Measurements from ENCODE around the gene AJM1. TPM values are rescaled to one million over a fixed set of nuclear protein-coding genes. Genes with fewer than 3 reads are reported as not detected.
"Not testable (repeated sequence)": the region's sequence is repeated elsewhere in the genome, so short reads cannot be mapped to it uniquely, and the experiment has no call there.

The AJM1 gene
- total and polyA plus RNA-seq, 2 donors (not counting 1 experiment from before 2014, with no cell fraction given): 0.19 to 1.7 TPM

DNA sequence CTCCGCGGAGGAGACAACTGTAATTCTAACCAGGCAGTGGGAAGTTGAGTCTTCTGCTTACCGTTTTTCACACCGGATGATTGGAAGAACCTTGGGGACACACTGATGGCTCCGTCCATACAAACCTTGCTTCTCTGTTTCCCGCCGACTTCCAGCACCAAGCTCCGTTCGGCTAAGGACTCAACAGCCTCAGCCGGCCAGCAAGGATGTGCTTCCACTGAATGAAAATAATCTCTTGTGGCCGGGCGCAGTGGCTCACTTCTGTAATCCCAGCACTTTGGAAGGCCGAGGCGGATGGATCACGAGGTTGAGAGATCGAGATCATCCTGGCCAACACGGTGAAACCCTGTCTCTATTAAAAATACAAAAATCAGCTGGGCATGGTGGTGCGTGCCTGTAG is 25.6 kb downstream of the AJM1 start:
- no peaks in the 10 kb centered on the region for H3K9me3 ChIP-seq (ENCODE audit: control insufficient read depth, insufficient read depth, low read depth, low read length)
- DNase-seq (ENCODE audit: low read depth in 2 of 2): no peak
- no peaks in the 10 kb centered on the region for H3K27me3 ChIP-seq (ENCODE audit: control insufficient read depth, insufficient read depth, low read length)
- H3K4me3 ChIP-seq (replicated peaks in 1 of 4; ENCODE audit: control extremely low read depth in 1 of 4, insufficient read depth in 1 of 4, low read depth in 3 of 4, low read length in 4 of 4): no peak overlapping the region
- H3K79me2 ChIP-seq (ENCODE audit: control insufficient read depth, insufficient read depth, low read length): peaks cover 18% of the 10 kb centered on the region
- TF ChIP-seq EZH2 (IDR thresholded peaks at IDR 0.05; ENCODE audit: low read length, missing control alignments): no peak
- TF ChIP-seq, protein P1, sequence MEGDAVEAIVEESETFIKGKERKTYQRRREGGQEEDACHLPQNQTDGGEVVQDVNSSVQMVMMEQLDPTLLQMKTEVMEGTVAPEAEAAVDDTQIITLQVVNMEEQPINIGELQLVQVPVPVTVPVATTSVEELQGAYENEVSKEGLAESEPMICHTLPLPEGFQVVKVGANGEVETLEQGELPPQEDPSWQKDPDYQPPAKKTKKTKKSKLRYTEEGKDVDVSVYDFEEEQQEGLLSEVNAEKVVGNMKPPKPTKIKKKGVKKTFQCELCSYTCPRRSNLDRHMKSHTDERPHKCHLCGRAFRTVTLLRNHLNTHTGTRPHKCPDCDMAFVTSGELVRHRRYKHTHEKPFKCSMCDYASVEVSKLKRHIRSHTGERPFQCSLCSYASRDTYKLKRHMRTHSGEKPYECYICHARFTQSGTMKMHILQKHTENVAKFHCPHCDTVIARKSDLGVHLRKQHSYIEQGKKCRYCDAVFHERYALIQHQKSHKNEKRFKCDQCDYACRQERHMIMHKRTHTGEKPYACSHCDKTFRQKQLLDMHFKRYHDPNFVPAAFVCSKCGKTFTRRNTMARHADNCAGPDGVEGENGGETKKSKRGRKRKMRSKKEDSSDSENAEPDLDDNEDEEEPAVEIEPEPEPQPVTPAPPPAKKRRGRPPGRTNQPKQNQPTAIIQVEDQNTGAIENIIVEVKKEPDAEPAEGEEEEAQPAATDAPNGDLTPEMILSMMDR (conservative IDR thresholded peaks at IDR 0.05 in 1 of 2, IDR thresholded peaks at IDR 0.05 in 1 of 2; ENCODE audit: low read depth in 1 of 2, low read length in 2 of 2): no peak
- no peaks in the 10 kb centered on the region for H4K20me1 ChIP-seq (ENCODE audit: control insufficient read depth, extremely low read depth, insufficient read depth, low read length)
- H3K27ac ChIP-seq (ENCODE audit: insufficient read depth, low read length): no peak overlapping the region
- H3K4me2 ChIP-seq (ENCODE audit: extremely low read depth, insufficient read depth, low read length): no peak overlapping the region
- H3K4me1 ChIP-seq (ENCODE audit: control insufficient read depth, extremely low read depth, insufficient read depth, low read length): peaks cover 4% of the 10 kb centered on the region
- H2AFZ ChIP-seq (ENCODE audit: low read length): no peak overlapping the region
- H3K36me3 ChIP-seq (ENCODE audit: control insufficient read depth, insufficient read depth, low read length): peaks cover 5% of the 10 kb centered on the region
- no peak overlapping the region for H3K9ac ChIP-seq (ENCODE audit: insufficient read depth, low read length)

DNA sequence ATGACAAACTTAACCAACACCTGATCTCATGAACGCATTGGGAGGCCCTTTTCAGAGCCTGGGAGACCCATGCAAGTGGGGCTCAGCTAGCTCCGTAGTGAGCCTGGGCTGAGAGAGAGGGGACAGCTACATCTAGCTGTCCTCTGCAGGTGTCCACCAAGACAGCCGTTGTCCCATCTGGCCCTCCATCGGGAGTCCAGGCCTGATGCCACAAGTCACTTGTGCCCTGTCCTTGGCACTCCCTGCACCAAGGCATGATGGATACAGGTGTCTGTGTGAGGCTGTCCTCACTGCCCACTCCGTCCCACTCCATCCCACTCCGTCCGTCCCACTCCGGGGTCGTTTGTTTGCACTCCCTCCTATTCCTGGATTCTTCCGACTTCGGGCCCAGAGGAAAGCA is 26.4 kb downstream of the AJM1 start:
- no peaks in the 10 kb centered on the region for H4K20me1 ChIP-seq (ENCODE audit: control insufficient read depth, extremely low read depth, insufficient read depth, low read length)
- H3K36me3 ChIP-seq (ENCODE audit: control insufficient read depth, insufficient read depth, low read length): no peaks in the 10 kb centered on the region
- H3K27me3 ChIP-seq (ENCODE audit: control insufficient read depth, insufficient read depth, low read length): no peaks in the 10 kb centered on the region
- no peak overlapping the region for H3K4me3 ChIP-seq (replicated peaks in 1 of 4; ENCODE audit: control extremely low read depth in 1 of 4, insufficient read depth in 1 of 4, low read depth in 3 of 4, low read length in 4 of 4)
- H3K27ac ChIP-seq (ENCODE audit: insufficient read depth, low read length): no peak overlapping the region
- peaks cover 4% of the 10 kb centered on the region for H3K4me1 ChIP-seq (ENCODE audit: control insufficient read depth, extremely low read depth, insufficient read depth, low read length)
- H2AFZ ChIP-seq (ENCODE audit: low read length): no peak overlapping the region
- no peak for TF ChIP-seq EZH2 (IDR thresholded peaks at IDR 0.05; ENCODE audit: low read length, missing control alignments)
- no peaks in the 10 kb centered on the region for H3K9me3 ChIP-seq (ENCODE audit: control insufficient read depth, insufficient read depth, low read depth, low read length)
- peaks cover 17% of the 10 kb centered on the region for H3K79me2 ChIP-seq (ENCODE audit: control insufficient read depth, insufficient read depth, low read length)
- no peak overlapping the region for H3K4me2 ChIP-seq (ENCODE audit: extremely low read depth, insufficient read depth, low read length)
- H3K9ac ChIP-seq (ENCODE audit: insufficient read depth, low read length): no peak overlapping the region
- DNase-seq (ENCODE audit: low read depth in 2 of 2): no peak

DNA sequence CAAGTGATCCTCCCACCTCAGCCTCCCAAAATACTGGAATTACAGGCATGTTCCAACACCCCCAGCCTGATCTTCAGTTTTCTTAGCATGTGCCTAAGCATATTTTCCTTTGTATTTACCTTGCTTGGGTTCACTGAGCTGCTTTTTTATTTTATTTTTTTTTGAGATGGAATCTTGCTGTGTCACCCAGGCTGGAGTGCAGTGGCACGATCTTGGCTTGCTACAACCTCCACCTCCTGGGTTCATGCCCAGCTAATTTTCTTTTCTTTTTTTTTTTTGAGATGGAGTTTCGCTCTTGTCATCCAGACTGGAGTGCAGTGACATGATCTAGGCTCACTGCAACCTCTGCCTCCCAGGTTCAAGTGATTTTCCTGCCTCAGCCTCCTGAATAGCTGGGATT is 27.3 kb downstream of the AJM1 start:
- H4K20me1 ChIP-seq (ENCODE audit: control insufficient read depth, extremely low read depth, insufficient read depth, low read length); H3K4me1 ChIP-seq (ENCODE audit: control insufficient read depth, extremely low read depth, insufficient read depth, low read length); H3K36me3 ChIP-seq (ENCODE audit: control insufficient read depth, insufficient read depth, low read length); H3K4me2 ChIP-seq (ENCODE audit: extremely low read depth, insufficient read depth, low read length); H2AFZ ChIP-seq (ENCODE audit: low read length); H3K9me3 ChIP-seq (ENCODE audit: control insufficient read depth, insufficient read depth, low read depth, low read length); H3K27me3 ChIP-seq (ENCODE audit: control insufficient read depth, insufficient read depth, low read length); H3K4me3 ChIP-seq (replicated peaks in 1 of 4; ENCODE audit: control extremely low read depth in 1 of 4, insufficient read depth in 1 of 4, low read depth in 3 of 4, low read length in 4 of 4); H3K27ac ChIP-seq (ENCODE audit: insufficient read depth, low read length); H3K9ac ChIP-seq (ENCODE audit: insufficient read depth, low read length); DNase-seq (ENCODE audit: low read depth in 2 of 2): not testable (repeated sequence)
- H3K79me2 ChIP-seq (ENCODE audit: control insufficient read depth, insufficient read depth, low read length): peaks cover 13% of the 10 kb centered on the region

DNA sequence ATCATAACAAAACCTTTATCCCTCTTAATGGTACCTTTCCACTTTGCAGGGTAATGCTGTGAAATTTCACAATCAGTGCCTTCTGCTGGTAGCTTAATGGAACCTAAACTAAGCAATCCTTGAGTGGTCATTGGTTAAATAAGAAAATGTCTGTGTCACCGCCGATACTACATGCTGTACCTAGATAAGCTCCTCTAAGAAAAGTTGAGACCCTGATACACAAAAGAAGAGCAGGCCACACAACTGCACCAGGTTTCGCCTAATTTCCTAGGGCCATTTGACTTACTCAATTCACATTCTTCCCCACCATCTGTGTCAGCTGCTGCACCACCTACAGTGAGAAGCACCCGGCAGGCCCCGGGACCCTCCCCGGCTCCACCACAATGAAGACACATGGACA is 32.9 kb downstream of the AJM1 start:
- no peaks in the 10 kb centered on the region for H4K20me1 ChIP-seq (ENCODE audit: control insufficient read depth, extremely low read depth, insufficient read depth, low read length)
- no peaks in the 10 kb centered on the region for H3K36me3 ChIP-seq (ENCODE audit: control insufficient read depth, insufficient read depth, low read length)
- H3K79me2 ChIP-seq (ENCODE audit: control insufficient read depth, insufficient read depth, low read length): no peaks in the 10 kb centered on the region
- H3K4me1 ChIP-seq (ENCODE audit: control insufficient read depth, extremely low read depth, insufficient read depth, low read length): no peaks in the 10 kb centered on the region
- H3K4me3 ChIP-seq (replicated peaks in 1 of 4; ENCODE audit: control extremely low read depth in 1 of 4, insufficient read depth in 1 of 4, low read depth in 3 of 4, low read length in 4 of 4): no peak overlapping the region
- no peaks in the 10 kb centered on the region for H3K27me3 ChIP-seq (ENCODE audit: control insufficient read depth, insufficient read depth, low read length)
- no peaks in the 10 kb centered on the region for H3K9me3 ChIP-seq (ENCODE audit: control insufficient read depth, insufficient read depth, low read depth, low read length)
- no peak for TF ChIP-seq EZH2 (IDR thresholded peaks at IDR 0.05; ENCODE audit: low read length, missing control alignments)
- TF ChIP-seq, protein P1 (conservative IDR thresholded peaks at IDR 0.05 in 1 of 2, IDR thresholded peaks at IDR 0.05 in 1 of 2; ENCODE audit: low read depth in 1 of 2, low read length in 2 of 2): no peak
- H3K9ac ChIP-seq (ENCODE audit: insufficient read depth, low read length): no peak overlapping the region
- H2AFZ ChIP-seq (ENCODE audit: low read length): no peak overlapping the region
- no peak overlapping the region for H3K4me2 ChIP-seq (ENCODE audit: extremely low read depth, insufficient read depth, low read length)
- H3K27ac ChIP-seq (ENCODE audit: insufficient read depth, low read length): no peak overlapping the region
- DNase-seq (ENCODE audit: low read depth in 2 of 2): no peak
